GM19395 (cell line): ENCODE data around the gene ITGA2.

Source experiments
- ATAC-seq: cut with Tn5 transposase; IDR thresholded peaks from one replicate; pipeline ENCODE4 v1.9.1; 2021; ENCODE audit warnings: mild to moderate bottlenecking, moderate library complexity; ENCODE audit not compliant: unreplicated experiment

The ITGA2 gene

DNA sequence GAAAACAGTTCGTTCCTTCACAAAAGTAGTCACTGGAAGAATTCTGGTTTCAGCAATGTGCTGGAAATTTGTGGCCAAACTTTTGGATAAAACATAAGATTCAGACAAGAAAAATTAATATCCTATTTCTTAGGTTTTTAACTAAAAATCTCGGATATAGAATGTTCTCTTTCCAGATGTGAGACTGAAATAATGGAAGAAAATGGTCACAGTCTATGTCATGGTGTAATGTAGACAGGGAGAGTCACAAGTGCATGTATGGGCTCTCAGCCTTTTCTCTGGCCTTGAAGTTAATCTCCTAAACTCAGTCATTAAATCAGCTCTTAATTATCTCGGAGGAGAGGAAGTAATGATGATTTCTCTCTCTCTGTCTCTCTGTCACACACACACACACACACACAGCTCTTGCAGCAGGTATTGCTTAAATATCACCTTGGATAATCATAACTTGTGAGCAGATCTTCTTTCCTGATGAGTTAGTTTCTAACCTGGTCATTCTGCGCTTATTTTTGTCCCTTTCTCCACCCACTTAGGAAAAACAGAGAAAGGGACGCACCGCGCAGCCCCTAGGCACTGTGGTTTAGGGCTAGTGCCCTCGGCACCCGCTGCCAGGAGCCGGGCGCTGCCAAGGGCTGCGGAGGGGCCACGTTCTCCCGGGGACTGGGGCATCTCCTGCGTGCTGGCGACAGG is 672 bp upstream of the ITGA2 start:
- no peak for ATAC-seq

DNA sequence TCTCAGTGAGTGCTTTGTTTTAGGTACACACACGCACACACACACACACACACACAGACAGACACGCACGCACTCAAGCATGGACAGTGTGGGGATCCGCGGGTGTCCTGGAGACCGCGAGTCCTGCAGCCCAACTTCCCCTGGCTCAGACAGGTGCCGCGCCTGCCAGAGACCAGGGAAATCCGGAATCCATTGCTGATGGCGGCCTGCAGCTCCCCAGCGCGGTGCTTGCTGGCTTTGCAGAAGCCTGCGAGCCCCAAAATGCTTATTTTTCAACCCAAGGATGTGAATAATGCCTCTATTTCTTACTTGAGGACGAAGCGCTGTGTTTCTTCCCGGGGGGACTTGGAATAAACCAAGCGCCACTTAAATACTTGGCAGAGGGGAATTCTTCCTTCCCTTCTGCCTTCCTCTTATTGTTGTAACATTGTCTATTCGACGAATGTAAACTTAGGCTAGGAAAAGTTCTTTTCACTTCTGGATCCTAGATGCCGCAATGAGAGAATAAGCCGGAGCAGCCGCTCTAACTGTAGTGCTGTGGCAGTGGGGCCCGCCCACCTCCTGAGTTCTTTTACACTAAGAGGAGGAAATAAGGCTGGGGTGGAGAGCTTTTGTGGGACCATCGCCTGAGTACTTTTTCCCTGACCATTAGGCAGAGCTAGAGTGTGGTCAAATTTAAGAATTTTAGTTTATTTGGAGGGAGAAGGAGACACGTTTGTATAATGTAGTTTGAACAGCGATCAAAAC is 802 bp downstream of the ITGA2 start:
- peak; percentile 21 for ATAC-seq

DNA sequence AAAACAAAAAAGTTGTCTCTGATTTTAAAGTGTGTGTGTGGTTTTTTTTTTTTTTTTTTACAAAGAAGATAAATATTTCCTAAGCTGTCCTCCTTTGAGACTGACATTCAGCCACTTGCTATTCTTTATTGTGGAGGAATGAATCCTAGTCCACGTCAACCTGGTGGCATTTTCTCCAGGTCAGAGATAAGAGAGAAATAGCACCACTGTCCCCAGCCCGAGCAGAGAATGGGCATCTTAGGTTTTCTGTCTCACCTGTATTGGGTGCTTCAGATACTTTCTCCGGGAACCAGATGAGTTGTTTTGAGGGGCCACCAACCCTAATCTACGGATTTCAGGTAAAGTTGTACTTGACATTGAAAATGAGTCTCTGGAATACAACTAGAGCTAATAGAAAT is 1.4 kb downstream of the ITGA2 start:
- no peak for ATAC-seq

DNA sequence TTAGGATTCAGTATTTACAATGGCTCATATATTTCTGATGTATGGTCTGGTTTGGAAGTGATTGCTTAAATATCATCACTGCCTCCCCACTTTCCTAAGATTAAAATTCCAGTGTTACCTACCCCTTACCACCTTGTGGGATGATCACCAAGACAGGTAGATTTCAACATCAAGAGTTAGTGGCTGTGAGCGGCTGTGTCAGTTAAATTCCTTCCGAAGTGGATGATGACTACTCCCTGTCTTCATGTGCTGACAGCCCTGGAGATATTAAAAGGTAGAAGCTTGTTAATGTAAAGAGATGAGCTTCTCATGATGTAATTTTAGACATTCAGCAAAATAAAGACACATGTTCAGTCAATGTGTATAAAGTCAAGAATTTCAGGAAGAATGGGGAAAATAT is 4.2 kb downstream of the ITGA2 start:
- ATAC-seq = no peak

DNA sequence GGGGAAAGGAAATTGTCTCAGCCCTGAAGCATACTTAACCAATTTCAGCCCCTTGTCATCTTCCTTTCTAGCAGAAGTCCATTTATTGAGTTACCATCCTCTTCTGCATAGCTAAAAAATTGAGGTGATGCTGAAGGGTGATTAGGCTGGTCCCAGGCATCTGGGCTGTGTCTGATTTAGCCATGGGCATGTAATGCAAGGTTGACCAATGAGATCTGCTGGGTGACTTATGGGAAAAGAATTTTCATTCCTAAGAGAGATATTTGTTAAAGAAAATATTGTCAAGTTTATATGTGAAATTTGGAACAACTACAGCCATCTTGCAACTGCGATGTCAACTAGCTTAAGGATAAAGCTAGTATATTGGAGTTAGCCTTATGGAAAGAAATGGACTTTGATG is 5.1 kb downstream of the ITGA2 start:
- ATAC-seq = no peak

DNA sequence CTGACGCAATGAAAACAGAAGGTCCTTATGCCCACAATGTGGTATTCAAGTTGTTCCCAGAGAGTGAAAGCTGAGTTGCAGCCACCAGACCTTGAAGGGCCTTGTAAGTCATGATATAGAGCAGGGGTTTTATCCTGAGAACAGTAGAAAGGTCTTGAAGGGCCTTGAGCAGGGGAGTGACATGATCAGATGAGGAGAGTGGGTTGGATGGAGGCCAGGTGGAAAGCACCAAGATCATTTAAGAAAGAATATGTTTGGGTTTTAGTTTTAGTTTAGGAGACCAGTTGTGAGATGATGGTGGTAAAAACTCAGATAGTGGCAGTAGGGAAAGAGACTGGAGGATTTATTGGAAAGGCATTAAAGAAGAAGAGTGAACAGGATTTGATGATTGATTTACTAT is 5.9 kb downstream of the ITGA2 start:
- no peak for ATAC-seq

DNA sequence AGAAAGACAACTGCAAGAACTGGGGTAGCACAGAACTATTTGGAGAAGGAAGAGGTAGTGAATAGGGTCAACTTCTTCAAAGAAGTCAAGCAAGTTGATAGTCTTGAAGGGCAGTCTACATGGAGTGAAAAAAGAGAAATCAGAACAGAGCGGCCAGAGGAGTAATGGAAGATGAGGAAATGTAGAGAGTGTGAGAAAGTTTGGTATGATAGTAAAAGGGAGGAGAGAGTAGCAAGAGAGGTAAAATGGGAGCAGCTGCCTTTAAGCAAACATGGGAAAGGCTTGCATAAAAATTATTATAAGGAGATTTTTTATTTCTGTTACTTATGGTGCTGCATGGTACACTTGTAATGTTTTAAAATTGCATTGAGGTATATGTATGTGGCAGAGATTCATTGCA is 6.8 kb downstream of the ITGA2 start:
- no peak for ATAC-seq

DNA sequence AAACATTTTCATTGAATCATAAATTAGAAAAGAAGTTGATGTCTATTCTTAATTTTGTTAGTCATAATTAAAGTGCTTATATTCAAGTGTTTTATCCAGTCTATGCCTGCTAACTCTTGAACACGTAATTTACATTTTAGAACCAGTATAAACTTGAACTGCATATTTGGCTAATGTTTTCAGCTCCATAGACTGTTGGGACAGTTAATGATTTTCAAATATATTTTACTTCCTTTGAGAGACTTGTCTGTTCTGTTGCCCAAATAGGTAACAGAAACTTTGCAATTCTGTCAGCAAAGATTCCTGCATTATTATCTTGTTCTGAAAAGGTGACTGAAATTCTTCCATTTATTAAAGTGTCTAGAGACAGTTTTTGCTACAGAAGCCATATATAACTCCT is 7.8 kb downstream of the ITGA2 start:
- no peak for ATAC-seq

DNA sequence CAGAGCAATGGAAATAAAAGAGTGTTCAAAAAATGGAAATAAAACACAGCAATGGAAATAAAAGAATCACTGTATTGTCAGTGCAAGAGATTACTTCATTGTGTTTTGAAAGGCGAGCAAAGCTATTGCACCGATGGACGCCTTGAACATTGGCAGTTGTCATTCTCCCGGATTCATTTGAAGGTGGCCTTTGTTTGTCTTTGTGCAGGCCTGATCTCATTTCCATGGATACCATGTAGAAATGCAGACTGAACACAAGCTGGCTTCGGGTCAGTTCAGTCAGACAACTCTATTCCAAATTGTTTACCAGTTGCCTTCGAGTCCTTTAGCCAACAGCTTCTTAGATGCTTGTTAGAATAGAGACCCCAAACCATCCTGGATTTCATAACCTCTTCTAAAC is 8.3 kb downstream of the ITGA2 start:
- ATAC-seq = no peak

DNA sequence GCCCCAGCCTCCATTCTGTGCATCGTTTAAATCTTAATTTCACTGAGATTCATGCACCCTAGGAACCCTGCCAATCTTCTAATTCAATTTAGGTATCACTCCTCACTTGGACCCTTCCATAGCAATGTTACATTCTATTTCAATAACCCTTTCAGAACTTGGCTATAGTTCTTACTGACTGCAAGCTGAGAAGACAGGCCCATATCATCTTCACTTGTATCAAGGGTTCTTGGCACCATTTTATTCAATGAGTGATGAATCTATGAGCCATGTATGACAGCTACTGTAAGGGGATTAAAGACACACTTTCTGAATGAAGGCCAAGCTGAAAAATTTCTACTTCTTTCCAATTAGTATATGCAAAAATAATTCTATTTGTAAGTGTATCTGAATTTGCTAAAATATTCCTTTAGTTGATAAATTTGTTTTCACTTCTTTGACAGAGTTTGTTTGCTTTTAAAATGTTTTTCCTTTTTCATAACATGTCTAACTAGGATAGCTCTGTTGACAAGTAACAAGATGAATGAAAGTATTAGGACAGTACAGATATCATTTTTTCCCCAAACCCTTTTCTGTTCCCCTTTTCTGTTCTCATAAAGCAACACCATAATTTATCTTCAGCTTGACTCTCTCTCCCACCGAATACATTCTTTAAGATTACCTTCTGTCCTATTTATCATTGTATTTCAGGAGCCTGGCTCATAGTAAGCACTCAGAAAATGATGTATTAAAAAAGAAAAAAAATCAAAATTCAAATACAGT is 9.6 kb downstream of the ITGA2 start:
- peak; percentile 90 for ATAC-seq

DNA sequence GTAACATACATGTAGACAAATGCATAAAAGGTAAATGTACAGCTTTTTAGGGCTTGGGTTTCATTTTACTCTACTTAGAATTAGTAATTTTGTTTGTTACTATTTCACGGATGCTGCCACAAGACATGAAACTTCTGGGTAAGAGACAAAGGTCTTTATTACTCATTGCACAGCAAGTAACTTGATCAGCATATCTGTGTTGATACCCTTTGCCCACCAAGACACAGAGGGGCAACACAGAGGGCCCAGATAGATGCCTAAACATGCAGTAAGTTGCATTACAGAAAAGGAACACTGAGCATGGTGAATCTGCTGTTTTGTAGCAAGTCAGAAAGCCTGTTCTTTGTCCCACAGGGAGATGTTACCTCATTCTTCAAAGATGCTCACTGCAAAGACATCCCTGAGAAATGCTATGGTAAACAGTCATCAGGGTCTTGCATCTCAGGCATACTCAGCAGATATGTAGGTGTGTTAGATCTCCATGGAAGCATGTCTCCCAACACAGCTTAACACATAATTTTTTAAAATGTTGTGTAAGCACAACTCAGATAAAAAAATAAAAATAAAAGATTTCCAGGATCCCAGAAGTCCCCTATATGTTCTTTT is 10.3 kb downstream of the ITGA2 start:
- ATAC-seq = peak; percentile 54

DNA sequence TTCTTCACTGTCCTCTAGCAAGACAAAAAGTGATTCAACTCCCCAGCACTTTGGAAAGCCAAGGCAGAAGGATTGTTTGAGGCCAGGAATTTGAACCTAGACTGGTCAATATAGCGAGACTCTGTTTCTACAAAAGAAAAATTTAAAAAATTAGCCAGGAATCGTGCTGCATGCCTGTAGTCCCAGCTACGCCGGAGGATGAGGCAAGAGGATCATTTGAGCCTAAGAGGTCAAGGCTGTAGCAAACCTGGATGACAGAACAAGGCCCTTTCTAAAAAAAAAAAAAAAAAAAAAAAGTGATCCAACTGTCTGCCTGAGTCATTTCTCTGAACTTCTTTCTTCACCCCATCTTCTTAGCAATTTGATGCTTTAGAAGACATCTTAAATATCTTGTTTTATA is 12.4 kb downstream of the ITGA2 start:
- no peak for ATAC-seq

DNA sequence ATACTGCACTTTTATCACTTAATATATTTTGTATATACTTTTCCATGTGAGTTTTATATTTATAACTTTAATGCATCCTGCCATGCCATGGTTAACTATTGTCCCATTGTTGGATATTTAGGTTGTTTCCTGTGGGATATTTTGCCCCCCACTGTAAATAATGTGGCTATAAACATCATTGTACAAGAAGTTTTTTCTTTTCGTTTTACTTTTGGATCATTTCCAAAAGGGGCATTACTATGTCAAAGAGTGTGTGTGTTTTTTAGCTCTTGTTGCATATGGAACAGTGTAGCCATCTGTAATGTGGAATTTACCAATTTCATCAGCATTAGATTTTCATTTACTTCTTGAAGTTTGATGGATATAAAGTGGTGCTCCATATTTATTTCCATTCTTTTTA is 13.3 kb downstream of the ITGA2 start:
- no peak for ATAC-seq

DNA sequence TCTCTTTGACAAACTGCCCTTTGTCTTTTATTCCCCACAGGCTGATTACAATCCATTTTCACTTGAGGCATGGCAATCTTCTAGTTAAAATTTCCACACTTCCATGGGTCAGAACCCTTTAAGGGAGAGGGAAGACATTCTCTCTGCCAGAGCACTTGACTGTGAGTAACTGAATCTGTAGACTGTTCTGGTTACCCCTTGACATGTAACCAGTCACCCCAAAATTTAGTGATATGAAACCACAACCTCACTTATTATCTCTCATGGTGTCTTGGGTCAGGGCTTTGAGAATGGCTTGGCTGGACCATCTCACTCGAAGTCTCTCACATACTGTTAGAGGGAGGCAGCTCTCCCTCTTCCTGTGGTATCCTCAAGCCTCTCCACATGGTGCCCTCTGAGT is 14.0 kb downstream of the ITGA2 start:
- no peak for ATAC-seq

DNA sequence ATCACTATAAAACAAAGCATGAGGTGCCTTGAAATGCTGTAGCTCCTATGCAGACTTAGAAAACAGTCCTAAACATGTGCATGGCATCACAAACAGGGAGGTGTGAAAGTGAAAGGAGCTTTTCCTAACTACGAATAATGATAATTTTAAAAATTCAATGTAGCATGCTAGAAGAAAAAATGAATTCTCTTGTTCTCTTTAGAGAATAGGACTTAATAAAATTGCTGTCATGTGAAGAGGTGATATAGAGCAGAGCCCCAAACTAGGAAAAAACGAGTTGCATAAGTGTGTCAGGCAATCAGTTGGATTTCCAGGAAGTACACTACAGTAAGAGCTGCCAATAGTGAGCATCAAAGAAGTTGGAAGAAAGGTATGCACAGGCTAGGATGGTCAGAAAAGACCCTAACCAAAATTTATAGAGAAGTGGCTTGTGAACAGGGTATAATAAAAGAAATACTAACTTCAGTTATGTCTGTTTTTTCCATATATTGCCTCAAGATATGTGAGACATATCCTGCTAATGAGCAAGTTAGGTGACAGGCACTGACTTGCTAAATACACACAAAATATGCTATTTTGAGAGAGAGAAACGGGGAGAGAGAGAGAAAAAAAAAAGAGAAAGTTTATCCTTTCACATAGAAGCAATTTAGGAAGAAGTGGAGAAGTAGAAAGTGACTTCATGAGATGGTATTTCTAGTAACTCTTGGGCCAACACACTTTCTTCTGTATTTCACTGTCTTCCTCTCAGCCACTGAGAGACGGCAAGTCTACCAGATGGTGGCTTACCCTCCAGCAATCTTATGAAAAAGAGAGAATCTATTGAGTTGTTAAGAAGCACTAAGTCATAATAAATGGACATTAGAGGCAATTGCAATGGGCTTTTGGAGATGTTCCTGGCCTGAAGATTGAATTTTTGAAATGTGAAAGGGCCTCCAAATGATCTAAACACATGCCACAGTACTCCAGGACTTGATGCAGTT is 18.0 kb downstream of the ITGA2 start:
- ATAC-seq = no peak

DNA sequence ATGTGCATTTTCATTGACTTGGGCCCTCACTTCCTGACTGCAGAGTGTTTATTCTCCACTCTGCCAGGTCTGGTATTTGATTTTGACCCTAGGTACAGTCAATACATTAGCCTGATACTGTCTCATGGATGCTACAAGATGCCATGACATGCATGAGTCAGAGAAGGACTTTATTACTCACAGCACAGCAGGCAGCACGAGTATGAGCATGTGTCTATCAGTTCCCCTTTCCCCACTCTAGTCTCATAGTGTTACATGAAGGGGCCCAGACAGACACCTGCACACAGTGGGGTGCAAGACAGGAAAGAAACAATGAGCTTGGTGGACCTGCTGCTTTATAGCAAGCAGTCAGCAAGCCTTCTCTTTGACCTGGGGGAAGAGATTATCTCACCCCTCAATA is 19.6 kb downstream of the ITGA2 start:
- peak; percentile 95 for ATAC-seq

DNA sequence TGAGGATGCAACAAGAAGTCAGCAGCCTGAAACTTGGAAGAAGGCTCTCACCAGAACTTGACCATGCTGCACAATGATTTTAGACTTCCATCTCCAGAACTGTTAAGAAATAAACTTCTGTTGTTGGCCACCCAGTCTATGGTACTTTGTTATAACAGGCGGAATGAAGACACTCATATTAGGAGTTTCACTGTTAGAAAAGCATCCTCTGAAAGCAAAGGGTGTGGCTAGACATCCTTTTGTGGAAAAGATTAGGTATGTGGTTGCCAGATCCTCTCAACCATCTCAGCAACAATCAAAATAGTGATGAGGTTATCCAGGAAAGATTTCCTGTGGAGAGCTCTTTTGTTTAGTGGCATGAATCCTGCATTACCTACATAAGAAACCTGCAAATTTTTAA is 20.7 kb downstream of the ITGA2 start:
- ATAC-seq = no peak

DNA sequence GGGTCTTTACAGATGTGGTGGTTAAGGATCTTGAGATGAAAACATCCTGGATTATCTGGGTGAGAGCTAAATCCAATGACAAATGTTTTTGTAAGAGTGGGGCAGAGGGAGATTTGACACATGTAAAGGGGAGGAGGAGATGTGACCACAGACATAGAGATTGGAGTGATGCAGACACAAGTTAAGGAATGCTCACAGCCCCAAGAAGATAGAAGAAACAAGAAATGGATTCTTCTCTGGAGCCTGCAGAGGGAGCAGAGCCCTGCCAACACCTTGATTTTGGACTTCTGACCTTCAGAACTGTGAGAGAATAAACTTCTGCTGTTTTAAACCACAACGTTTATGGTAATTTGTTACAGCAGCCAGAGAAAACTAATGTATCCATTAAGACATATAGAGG is 21.7 kb downstream of the ITGA2 start:
- no peak for ATAC-seq

DNA sequence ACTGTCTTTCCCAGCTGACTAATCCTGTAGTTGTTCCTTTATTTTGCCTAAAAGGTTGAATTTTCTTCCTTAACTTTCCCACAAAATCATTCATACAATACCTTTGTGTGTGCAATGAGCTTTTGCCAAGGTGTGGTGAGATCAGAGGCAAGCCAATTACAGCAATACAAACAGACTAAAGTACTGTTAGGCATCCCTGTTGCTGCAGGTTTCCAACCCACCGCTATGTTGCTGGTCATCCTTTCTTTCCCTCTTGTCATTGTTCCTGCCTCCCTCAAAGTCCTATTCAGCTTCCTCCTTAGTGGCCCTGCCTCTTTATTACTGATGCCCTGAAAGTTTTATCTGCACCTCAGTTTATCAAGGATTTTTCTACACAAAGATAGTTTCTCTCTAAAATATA is 22.1 kb downstream of the ITGA2 start:
- ATAC-seq = no peak

DNA sequence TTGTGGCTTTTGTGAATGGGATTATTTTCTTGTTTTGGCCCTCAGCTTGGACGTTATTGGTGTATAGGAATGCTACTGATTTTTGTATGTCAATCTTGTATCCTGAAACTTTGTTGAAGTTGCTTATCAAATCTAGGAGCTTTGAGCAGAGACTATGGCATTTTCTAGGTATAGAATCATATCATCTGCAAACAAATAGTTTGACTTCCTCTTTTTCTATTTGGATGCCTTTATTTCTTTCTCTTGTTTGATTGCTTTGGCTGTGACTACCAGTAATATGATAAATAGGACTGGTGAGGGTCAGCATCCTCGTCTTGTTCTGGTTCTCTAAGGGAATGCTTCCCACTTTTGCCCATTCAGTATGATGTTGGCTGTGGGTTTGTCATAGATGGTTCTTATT is 24.7 kb downstream of the ITGA2 start:
- ATAC-seq = no peak
